Neural progenitor cell (in vitro differentiated cells): Measurements from ENCODE around the gene GNG7. TPM values are rescaled to one million over a fixed set of nuclear protein-coding genes. Genes with fewer than 3 reads are reported as not detected.
"Not testable (repeated sequence)": the region's sequence is repeated elsewhere in the genome, so short reads cannot be mapped to it uniquely, and the experiment has no call there.

ENCODE experiments used
- DNase-seq: peaks from one replicate; pipeline ENCODE4 v3.0.0-alpha.2; 2016; ENCODE audit warnings: low spot score
- H2AFZ ChIP-seq: fragments of 200-600 bp; sonication (generic); replicated peaks from 2 replicates; pipeline ENCODE4 v1.6.1; 2016; ENCODE audit warnings: antibody characterized with exemption
- H3F3A ChIP-seq: fragments of 200-600 bp; sonication (generic); 2 replicates; pipeline ENCODE4 v1.6.1; 2016; ENCODE audit warnings: antibody characterized with exemption, low read depth
- H3K27ac ChIP-seq: fragments of 200-600 bp; sonication (generic); 2 replicates; pipeline ENCODE4 v1.5.1; 2016; ENCODE audit warnings: mild to moderate bottlenecking
- H3K27me3 ChIP-seq: fragments of 200-600 bp; sonication (generic); 2 replicates; pipeline ENCODE4 v1.6.1; 2016; ENCODE audit warnings: mild to moderate bottlenecking, moderate library complexity
- H3K36me3 ChIP-seq: fragments of 200-600 bp; sonication (generic); 2 replicates; pipeline ENCODE4 v1.5.1; 2016
- H3K4me1 ChIP-seq: fragments of 200-600 bp; sonication (generic); 2 replicates; pipeline ENCODE4 v1.6.1; 2016; ENCODE audit warnings: mixed run types
- H3K4me2 ChIP-seq: fragments of 200-600 bp; sonication (generic); 2 replicates; pipeline ENCODE4 v1.6.1; 2016
- H3K4me3 ChIP-seq: fragments of 200-600 bp; sonication (generic); 2 replicates; pipeline ENCODE4 v1.5.1; 2016
- H3K79me2 ChIP-seq: fragments of 200-600 bp; sonication (generic); 2 replicates; pipeline ENCODE4 v1.6.1; 2016; ENCODE audit warnings: low read depth
- H3K9ac ChIP-seq: fragments of 200-600 bp; sonication (generic); 2 replicates; pipeline ENCODE4 v1.6.1; 2016
- H3K9me3 ChIP-seq: fragments of 200-600 bp; sonication (generic); 2 replicates; pipeline ENCODE4 v1.5.1; 2016; ENCODE audit warnings: low read depth
- H4K20me1 ChIP-seq: fragments of 200-600 bp; sonication (generic); 2 replicates; pipeline ENCODE4 v1.6.1; 2016; ENCODE audit warnings: low read depth
- H3K27ac Mint-ChIP-seq: 3 replicates; pipeline ENCODE4 v1.8.0; 2021; ENCODE audit warnings: mixed read lengths
- H3K27me3 Mint-ChIP-seq: 2 replicates; pipeline ENCODE4 v1.8.0; 2022; ENCODE audit warnings: low read depth, mild to moderate bottlenecking, inconsistent platforms, moderate library complexity, mixed read lengths; ENCODE audit not compliant: insufficient read depth
- H3K36me3 Mint-ChIP-seq: 3 replicates; pipeline ENCODE4 v1.8.0; 2021; ENCODE audit warnings: mixed read lengths
- H3K4me1 Mint-ChIP-seq: 3 replicates; pipeline ENCODE4 v1.8.0; 2021; ENCODE audit warnings: mixed read lengths
- H3K4me3 Mint-ChIP-seq: 3 replicates; pipeline ENCODE4 v1.8.0; 2021; ENCODE audit warnings: mild to moderate bottlenecking, moderate library complexity, mixed read lengths
- H3K9me3 Mint-ChIP-seq: 3 replicates; pipeline ENCODE4 v1.8.0; 2020; ENCODE audit warnings: mixed read lengths
- EZH2 ChIP-seq: fragments of 200-600 bp; sonication (generic); IDR thresholded peaks from 2 replicates; pipeline ENCODE4 v1.6.1; 2017; ENCODE audit warnings: antibody characterized with exemption, mild to moderate bottlenecking, moderate library complexity
- EZH2phosphoT487 ChIP-seq: fragments of 200-600 bp; sonication (generic); IDR thresholded peaks from 2 replicates; pipeline ENCODE4 v1.6.1; 2017; ENCODE audit warnings: antibody characterized with exemption
- total RNA-seq: library from RNA; depleted of rRNA; stranded (reverse); fragments of >200 nt; gene quantifications from 2 replicates; pipeline ENCODE4 v1.2.3, GENCODE V29; 2015; ENCODE audit warnings: low replicate concordance
- TF ChIP-seq, protein P1 (sequence below): fragments of 200-600 bp; sonication (generic); IDR thresholded peaks from 2 replicates; pipeline ENCODE4 v1.5.1; 2017; ENCODE audit warnings: antibody characterized with exemption, mild to moderate bottlenecking

GNG7 gene
- total RNA-seq, 1 donor from 2014 or later = 7.0 TPM

DNA sequence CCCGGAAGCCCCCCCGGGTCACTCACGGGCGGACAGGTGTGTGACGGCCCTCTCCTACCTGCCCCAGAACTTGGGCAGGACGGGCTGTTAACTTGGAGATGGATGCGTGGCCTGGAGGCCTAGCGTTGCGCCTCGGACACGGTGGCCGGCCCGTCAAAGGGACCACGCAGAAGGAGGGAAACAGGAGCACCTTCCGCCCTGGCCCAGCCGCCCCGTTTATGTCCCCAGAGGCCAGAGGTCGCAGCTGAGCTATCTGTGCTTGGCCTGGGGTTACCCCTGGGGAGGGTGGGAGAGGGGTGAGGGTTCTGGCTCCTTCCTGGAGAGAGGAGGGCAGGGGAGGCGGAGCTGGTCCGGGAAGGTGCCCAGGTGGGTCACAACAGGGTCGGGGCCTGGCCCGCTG is 190.9 kb downstream of the GNG7 start:
- no peak overlapping the region for H3K4me3 ChIP-seq
- Mint-ChIP-seq H3K36me3 (no peaks in the 10 kb centered on the region), H3K4me3 (no peak overlapping the region), H3K9me3 (no peaks in the 10 kb centered on the region), H3K4me1 (peaks cover 6% of the 10 kb centered on the region), H3K27ac (peak overlapping the region; percentile 66), H3K27me3 (no peaks in the 10 kb centered on the region)
- no peaks in the 10 kb centered on the region for H3K79me2 ChIP-seq
- H2AFZ ChIP-seq = no peak overlapping the region
- no peaks in the 10 kb centered on the region for H3K9me3 ChIP-seq
- no peak overlapping the region for H3K4me2 ChIP-seq
- no peak overlapping the region for H3K9ac ChIP-seq
- no peak for DNase-seq
- peaks cover 3% of the 10 kb centered on the region for H3K4me1 ChIP-seq
- no peaks in the 10 kb centered on the region for H3F3A ChIP-seq
- no peaks in the 10 kb centered on the region for H3K27me3 ChIP-seq
- no peak overlapping the region for H3K27ac ChIP-seq
- TF ChIP-seq EZH2 = no peak
- TF ChIP-seq, protein P1, sequence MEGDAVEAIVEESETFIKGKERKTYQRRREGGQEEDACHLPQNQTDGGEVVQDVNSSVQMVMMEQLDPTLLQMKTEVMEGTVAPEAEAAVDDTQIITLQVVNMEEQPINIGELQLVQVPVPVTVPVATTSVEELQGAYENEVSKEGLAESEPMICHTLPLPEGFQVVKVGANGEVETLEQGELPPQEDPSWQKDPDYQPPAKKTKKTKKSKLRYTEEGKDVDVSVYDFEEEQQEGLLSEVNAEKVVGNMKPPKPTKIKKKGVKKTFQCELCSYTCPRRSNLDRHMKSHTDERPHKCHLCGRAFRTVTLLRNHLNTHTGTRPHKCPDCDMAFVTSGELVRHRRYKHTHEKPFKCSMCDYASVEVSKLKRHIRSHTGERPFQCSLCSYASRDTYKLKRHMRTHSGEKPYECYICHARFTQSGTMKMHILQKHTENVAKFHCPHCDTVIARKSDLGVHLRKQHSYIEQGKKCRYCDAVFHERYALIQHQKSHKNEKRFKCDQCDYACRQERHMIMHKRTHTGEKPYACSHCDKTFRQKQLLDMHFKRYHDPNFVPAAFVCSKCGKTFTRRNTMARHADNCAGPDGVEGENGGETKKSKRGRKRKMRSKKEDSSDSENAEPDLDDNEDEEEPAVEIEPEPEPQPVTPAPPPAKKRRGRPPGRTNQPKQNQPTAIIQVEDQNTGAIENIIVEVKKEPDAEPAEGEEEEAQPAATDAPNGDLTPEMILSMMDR = no peak
- no peak for TF ChIP-seq EZH2phosphoT487
- no peaks in the 10 kb centered on the region for H3K36me3 ChIP-seq
- no peaks in the 10 kb centered on the region for H4K20me1 ChIP-seq

DNA sequence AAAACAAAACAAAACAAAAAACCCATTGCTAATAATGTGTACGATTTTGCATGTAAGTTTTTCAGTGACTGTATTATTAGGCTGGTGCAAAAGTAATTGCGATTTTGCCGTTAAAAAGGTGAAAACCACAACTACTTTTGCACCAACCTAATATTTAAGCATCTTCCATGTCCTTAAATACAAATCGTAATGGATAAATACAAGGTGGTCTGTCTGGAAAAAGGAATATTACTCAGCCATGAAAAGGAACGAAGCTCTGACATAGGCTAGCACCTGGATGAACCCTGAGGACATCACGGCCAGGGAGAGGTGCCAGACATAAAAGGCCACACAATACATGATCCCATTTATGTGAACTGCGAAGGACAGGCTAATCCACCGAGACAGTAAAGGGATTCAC is 193.4 kb downstream of the GNG7 start:
- H3K4me2 ChIP-seq = no peak overlapping the region
- no peak overlapping the region for H3K9ac ChIP-seq
- H3K27ac Mint-ChIP-seq = no peak overlapping the region
- H3K27me3 ChIP-seq = no peaks in the 10 kb centered on the region
- no peak for DNase-seq
- no peaks in the 10 kb centered on the region for H3K36me3 Mint-ChIP-seq
- peaks cover under 1% of the 10 kb centered on the region for H3K27me3 Mint-ChIP-seq
- H4K20me1 ChIP-seq = no peaks in the 10 kb centered on the region
- no peak overlapping the region for H2AFZ ChIP-seq
- no peak overlapping the region for H3K4me3 ChIP-seq
- H3K4me1 Mint-ChIP-seq = peaks cover 4% of the 10 kb centered on the region
- H3K4me3 Mint-ChIP-seq = peak overlapping the region; percentile 46
- H3K36me3 ChIP-seq = no peaks in the 10 kb centered on the region
- no peaks in the 10 kb centered on the region for H3K9me3 ChIP-seq
- H3K9me3 Mint-ChIP-seq = no peaks in the 10 kb centered on the region
- H3F3A ChIP-seq = no peaks in the 10 kb centered on the region
- H3K27ac ChIP-seq = no peak overlapping the region
- TF ChIP-seq EZH2 = no peak
- TF ChIP-seq, protein P1 = no peak
- no peak for TF ChIP-seq EZH2phosphoT487
- H3K4me1 ChIP-seq = no peaks in the 10 kb centered on the region
- no peaks in the 10 kb centered on the region for H3K79me2 ChIP-seq

DNA sequence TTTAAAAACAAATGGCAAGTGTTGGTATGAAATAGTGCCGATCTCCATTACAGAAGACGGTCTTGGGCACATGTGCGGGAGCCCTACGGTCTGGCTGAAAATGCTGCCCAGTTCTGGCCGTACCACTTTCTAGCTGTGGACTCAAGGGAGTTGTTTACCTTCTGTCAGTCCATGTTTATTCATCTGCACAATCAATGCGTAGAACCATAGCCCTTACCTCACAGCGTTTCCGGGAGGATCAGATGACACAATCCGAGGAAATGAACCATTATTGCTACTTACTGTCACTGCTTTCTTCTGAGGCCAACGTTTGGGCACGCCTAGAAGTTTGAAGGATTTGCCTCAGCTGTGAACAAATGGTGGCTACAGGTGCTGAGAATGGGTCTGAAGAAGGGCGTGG is 195.4 kb downstream of the GNG7 start:
- H3K27ac Mint-ChIP-seq = no peak overlapping the region
- H3K4me2 ChIP-seq = no peak overlapping the region
- TF ChIP-seq, protein P1 = no peak
- TF ChIP-seq EZH2phosphoT487 (no peak), EZH2 (no peak)
- no peaks in the 10 kb centered on the region for H3K36me3 Mint-ChIP-seq
- no peaks in the 10 kb centered on the region for H3K27me3 ChIP-seq
- no peaks in the 10 kb centered on the region for H3K4me1 ChIP-seq
- H3K9me3 ChIP-seq = no peaks in the 10 kb centered on the region
- H2AFZ ChIP-seq = no peak overlapping the region
- no peak overlapping the region for H3K27ac ChIP-seq
- DNase-seq = no peak
- no peaks in the 10 kb centered on the region for H4K20me1 ChIP-seq
- H3K4me1 Mint-ChIP-seq = peaks cover 3% of the 10 kb centered on the region
- no peaks in the 10 kb centered on the region for H3K79me2 ChIP-seq
- no peaks in the 10 kb centered on the region for H3K9me3 Mint-ChIP-seq
- H3K27me3 Mint-ChIP-seq = peaks cover 2% of the 10 kb centered on the region
- no peaks in the 10 kb centered on the region for H3K36me3 ChIP-seq
- no peak overlapping the region for H3K4me3 Mint-ChIP-seq
- H3K9ac ChIP-seq = no peak overlapping the region
- H3K4me3 ChIP-seq = no peak overlapping the region
- no peaks in the 10 kb centered on the region for H3F3A ChIP-seq

DNA sequence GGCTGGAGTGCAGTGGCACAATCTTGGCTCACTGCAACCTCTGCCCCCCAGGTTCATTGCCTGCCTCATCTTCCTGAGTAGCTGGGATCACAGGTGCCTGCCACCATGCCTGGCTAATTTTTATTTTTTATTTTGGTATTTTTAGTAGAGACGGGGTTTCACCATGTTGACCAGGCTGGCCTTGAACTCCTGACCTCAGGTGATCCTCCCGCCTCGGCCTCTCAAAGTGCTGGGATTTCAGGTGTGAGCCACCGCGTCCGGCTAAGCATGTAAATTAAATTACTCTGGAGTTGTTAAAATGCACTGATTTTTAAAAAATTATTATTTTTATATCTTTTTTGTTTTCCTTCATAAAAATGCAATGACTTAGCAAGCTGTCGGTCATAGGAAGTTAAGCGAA is 195.8 kb downstream of the GNG7 start:
- H3K27ac ChIP-seq, H2AFZ ChIP-seq, H3K9me3 Mint-ChIP-seq: not testable (repeated sequence)

More for the DNA sequence above, 195.8 kb downstream of the GNG7 start:
- not testable (repeated sequence) for H3K36me3 ChIP-seq, H3K36me3 Mint-ChIP-seq, DNase-seq, H3K4me3 ChIP-seq, H3F3A ChIP-seq, H3K79me2 ChIP-seq, H3K4me1 ChIP-seq, H3K4me3 Mint-ChIP-seq, H3K27me3 Mint-ChIP-seq, H3K9ac ChIP-seq, H3K4me1 Mint-ChIP-seq, H4K20me1 ChIP-seq, H3K4me2 ChIP-seq, H3K9me3 ChIP-seq, H3K27me3 ChIP-seq, H3K27ac Mint-ChIP-seq
